NCI-H446 treated with DMSO at 0.1 percent for 48 hours (cell line): ENCODE measurements around the gene AJAP1.

ENCODE experiments used
- DNase-seq: peaks from one replicate; lab custom pipeline; 2025; lab: John Stamatoyannopoulos, UW

Gene AJAP1

GRCh38 chr1:4701276-4701675, 46.9 kb downstream of the AJAP1 start:
- DNase-seq, result no peak

- DNase-seq, result no peak
Observed at GRCh38 chr1:4702464-4702863, 48.1 kb downstream of the AJAP1 start.

- DNase-seq, result no peak
Observed at GRCh38 chr1:4702932-4703331, 48.5 kb downstream of the AJAP1 start.

- no peak for DNase-seq
Observed at GRCh38 chr1:4703646-4704045, 49.2 kb downstream of the AJAP1 start.

- no peak for DNase-seq
Observed at GRCh38 chr1:4708840-4709507, 54.6 kb downstream of the AJAP1 start.

GRCh38 chr1:4709641-4710040, 55.2 kb downstream of the AJAP1 start:
- DNase-seq, result no peak

GRCh38 chr1:4710592-4711415, 56.4 kb downstream of the AJAP1 start:
- DNase-seq, result no peak

GRCh38 chr1:4711416-4712275, 57.2 kb downstream of the AJAP1 start:
- no peak for DNase-seq

GRCh38 chr1:4713669-4714068, 59.3 kb downstream of the AJAP1 start:
- DNase-seq, result no peak

- DNase-seq, result no peak
Observed at GRCh38 chr1:4716406-4716805, 62.0 kb downstream of the AJAP1 start.

GRCh38 chr1:4718071-4718470, 63.7 kb downstream of the AJAP1 start:
- DNase-seq, result no peak

GRCh38 chr1:4723106-4723505, 68.7 kb downstream of the AJAP1 start:
- DNase-seq, result no peak

- no peak for DNase-seq
Observed at GRCh38 chr1:4724001-4724400, 69.6 kb downstream of the AJAP1 start.

GRCh38 chr1:4724695-4725250, 70.4 kb downstream of the AJAP1 start:
- DNase-seq, result no peak

GRCh38 chr1:4725416-4725815, 71.0 kb downstream of the AJAP1 start:
- no peak for DNase-seq

GRCh38 chr1:4726620-4727341, 72.4 kb downstream of the AJAP1 start:
- DNase-seq, result no peak

- DNase-seq, result no peak
Observed at GRCh38 chr1:4728319-4729089, 74.1 kb downstream of the AJAP1 start.

- DNase-seq, result no peak
Observed at GRCh38 chr1:4729090-4729471, 74.7 kb downstream of the AJAP1 start.

- no peak for DNase-seq
Observed at GRCh38 chr1:4730078-4730477, 75.7 kb downstream of the AJAP1 start.

- DNase-seq, result no peak
Observed at GRCh38 chr1:4733446-4734177, 79.2 kb downstream of the AJAP1 start.
